WI38 (cell line): ENCODE measurements around the gene CR1L.

ENCODE experiments used
- H3K4me3 ChIP-seq: 2 replicates; pipeline ENCODE4 v1.5.1; 2011; ENCODE audit warnings: low read depth, mild to moderate bottlenecking, control low read depth, low read length
- TF ChIP-seq, protein P1 (sequence below): IDR thresholded peaks from 2 replicates; pipeline ENCODE4 v1.5.1; 2012; ENCODE audit warnings: low read depth, mild to moderate bottlenecking, control low read depth, low read length

Gene CR1L

DNA sequence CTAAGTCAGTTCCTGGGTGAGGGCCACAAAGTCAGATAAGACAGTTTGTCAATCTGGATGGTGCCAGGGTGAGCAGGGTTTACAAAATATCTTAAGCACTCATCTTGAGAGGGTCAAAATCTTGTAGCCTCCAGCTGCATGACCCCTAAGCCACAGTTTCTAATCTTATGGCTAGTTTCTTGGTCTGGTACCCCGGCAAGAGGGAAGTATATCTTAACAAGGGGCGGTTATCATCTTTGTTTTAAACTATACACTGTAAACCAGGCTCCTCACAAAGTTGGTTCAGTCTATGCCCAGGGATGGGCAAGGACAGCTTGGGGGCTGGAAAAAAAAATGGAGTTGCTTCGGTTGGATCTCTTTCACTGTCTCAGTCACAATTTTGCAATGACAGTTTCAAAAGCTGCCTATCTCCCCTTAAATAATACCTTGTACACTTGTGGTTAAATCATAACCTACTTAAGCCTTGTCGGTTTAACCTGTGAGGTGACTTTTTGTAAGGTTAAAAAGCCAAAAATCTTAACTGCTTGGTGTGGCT is 99.1 kb downstream of the CR1L start:
- H3K4me3 ChIP-seq, result no peak overlapping the region
- TF ChIP-seq, protein P1, sequence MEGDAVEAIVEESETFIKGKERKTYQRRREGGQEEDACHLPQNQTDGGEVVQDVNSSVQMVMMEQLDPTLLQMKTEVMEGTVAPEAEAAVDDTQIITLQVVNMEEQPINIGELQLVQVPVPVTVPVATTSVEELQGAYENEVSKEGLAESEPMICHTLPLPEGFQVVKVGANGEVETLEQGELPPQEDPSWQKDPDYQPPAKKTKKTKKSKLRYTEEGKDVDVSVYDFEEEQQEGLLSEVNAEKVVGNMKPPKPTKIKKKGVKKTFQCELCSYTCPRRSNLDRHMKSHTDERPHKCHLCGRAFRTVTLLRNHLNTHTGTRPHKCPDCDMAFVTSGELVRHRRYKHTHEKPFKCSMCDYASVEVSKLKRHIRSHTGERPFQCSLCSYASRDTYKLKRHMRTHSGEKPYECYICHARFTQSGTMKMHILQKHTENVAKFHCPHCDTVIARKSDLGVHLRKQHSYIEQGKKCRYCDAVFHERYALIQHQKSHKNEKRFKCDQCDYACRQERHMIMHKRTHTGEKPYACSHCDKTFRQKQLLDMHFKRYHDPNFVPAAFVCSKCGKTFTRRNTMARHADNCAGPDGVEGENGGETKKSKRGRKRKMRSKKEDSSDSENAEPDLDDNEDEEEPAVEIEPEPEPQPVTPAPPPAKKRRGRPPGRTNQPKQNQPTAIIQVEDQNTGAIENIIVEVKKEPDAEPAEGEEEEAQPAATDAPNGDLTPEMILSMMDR, result no peak

DNA sequence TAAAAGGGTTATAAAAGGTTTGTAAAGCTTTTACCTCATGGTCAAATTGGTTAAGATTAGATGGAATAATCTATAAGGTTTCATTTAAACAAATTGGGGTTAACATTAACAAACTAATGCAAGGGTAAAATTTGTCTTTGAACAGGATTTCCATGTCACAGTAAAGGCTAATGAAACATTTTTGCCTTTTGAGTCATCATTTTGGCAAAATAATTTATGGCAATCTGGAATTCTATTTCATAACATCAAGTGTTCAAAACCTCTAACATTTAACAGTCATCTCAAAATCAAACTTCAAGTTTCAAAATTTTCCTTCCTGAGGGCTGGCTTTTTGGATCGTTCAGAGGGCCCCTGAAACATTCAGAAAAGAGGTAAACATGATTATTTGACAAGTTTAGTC is 100.4 kb downstream of the CR1L start:
- H3K4me3 ChIP-seq, result no peak overlapping the region
- TF ChIP-seq, protein P1, result no peak

DNA sequence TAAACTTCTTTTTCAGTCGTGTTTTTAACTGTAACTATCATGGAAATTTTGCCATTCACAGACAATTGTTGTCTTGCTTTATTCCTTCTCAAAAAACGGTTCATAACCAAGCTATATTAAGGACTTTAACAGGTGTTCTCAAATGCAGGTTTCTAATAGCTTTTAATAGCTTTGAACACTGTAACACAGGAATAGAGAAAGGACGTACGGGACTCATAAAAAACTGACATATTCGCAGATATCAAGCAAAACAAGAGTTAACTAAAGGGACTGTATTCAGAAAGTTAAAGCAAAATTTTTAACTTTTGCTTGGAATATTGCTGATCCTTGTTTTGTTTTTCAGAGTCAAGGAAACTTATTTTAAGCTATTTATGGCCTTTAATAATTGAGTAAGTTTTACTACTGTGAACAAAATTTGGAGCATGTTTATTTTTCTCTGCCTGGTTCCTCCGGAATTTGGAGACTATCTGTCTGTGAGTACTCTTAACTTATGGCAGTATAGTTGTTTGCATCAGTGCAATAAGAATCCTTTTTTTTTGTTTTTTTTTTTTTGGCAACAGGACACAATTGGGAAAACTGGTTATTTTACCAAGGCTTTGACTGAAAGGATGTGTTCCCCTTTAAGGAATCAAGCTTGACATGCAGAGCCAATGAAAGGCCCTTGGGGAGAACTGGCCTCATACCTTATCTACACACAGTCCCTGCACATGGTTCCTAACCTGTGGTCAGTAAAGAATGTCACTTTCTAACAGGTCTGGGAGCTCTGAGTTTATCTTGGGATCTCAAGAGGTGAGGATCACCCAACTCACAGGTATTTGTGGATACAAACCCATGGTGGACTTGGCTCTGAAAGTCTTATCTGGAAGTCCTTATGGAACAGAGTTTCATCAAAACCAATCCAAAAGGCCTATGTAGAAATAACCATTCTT is 101.2 kb downstream of the CR1L start:
- no peak overlapping the region for H3K4me3 ChIP-seq

DNA sequence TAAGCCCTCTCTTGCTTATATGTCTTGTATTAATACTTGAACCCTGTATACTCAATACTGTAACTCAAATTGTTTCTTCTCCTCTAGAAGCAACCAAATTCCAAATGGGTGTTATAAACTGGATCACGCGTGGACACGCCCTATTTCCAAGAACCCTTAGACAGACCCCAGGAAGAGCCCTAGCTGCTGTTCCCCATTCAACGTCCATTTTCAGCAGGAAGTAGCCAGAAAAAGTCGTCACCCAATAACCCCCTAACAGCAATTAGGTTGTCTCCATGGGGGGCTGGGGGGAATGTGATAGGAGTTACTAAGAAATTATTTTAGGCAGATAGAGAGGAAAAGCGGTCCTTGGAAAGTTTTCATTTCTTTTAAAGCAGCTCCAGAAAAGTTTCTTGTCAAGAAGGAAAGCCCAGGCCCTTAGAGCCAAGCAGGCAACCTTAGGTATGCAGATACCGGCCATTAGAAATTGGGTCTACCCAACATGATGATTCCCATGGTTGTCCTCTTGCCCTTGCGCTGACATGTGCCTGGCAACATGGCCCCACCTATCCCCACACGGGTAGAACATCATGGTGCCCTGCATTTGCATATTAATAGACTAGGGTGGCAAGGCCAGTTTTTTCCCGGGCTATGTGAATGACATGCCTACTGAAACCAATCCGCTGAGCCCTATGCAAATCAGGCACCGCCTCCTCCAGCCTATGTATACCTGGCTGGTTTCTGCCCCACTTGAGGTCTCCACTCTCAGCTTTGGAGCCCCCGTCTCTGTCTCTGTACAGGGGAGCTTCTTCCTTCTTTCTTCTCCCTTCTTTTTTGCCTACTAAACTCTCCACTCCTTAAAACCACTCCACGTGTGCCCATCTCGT is 102.9 kb downstream of the CR1L start:
- no peak overlapping the region for H3K4me3 ChIP-seq

More for the DNA sequence above, 101.2 kb downstream of the CR1L start:
- TF ChIP-seq, protein P1, result no peak

DNA sequence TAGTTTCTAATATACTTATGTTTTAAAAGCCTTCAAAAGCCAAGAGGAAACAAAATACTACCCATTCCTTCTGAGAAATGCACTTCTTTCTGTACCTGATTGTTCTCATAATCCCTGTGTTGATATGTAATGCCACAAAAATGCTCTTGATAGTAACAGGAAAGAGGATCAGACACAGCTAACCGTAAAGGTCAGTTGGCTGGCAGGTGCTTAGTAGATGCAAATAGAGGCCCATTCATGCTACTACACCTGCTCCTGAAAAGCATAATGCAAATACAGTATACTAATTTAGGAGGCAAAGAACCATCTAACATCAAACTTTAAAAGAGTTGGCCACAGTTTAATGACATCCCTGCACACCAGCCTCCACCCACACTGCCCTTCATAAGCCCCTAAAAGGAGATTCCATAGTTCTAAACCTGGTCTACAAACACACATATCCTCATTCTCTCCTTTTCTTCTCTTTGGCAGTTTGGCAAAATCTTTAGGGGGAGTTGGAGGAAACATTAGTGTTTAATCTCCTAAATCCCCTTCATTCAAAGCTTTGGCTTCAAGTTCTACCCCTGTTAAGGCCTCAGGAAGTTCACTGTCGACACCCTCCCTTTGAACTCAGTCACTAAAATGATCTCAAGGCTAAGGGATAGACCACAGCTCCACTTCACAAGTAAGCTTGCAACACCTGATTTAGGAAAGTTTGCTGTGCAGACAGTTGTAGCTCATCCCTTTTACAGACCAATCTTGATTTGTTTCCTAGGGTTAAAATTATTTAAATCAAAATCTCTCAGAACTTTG is 104.0 kb downstream of the CR1L start:
- TF ChIP-seq, protein P1, result no peak
- H3K4me3 ChIP-seq, result no peak overlapping the region

More for the DNA sequence above, 102.9 kb downstream of the CR1L start:
- TF ChIP-seq, protein P1, result no peak

DNA sequence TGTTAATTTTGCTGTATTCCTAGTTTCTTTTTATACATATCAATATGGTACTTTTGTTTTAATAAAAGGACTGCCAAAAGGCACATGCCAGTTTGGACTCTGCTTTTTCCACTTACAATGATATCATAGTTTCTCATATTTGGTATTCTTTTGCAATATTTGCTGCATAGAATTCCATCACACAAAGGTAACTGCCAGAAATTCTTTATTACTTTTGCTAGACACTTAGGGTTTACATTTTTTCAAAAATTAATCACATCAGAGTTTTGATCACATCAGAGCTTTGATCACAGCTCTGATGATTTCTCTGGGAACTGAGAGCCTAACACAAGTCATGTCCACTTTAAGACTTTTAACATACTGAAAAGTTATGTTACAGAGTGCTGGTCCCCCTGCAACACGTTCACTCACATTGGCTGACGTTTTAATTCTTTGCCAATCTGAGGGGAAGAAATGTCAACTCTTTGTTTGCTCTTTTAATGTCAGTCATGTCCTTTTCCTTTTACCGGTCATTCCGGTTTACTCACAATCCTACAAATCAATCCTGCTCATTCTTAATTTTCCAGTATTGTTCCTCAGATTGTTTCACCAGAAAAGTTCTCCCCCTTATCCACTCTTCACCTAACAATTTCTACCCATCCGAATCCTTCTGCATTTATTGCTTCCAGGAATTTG is 105.8 kb downstream of the CR1L start:
- H3K4me3 ChIP-seq, result peak overlapping the region; percentile 92

DNA sequence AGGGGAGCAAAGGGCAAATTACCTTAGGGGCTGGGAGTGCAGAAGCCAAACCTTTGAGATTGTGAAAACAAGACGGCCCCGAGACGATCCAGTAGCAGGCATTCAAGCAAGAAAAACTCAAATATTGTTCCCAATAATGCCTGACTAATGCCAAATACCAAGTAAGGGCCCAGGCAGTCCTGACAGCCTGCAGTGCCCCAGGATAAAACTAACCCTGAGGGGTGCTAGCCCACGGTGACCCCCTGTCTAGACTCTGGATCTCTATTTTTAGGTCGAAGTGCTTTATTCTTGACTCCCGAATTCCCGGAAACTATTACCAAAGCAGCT is 106.5 kb downstream of the CR1L start:
- peak overlapping the region; percentile 92 for H3K4me3 ChIP-seq

More for the DNA sequence above, 105.8 kb downstream of the CR1L start:
- TF ChIP-seq, protein P1, result no peak
